ENCODE measurements around the gene RPS19. TPM values are rescaled to one million over a fixed set of nuclear protein-coding genes. Genes with fewer than 3 reads are reported as not detected.

The RPS19 gene
- total RNA-seq, 4 donors from 2014 or later = 595 to 1,336 (median 1,016) TPM

- Histone ChIP-seq H3K4me1 (peaks cover 3 to 7% (median 3%) of the 10 kb centered on the region in 4 donors), H3K36me3 (no peaks in the 10 kb centered on the region), H3K9me3 (no peaks in the 10 kb centered on the region), H3K4me3 (no peak overlapping the region), H3K27me3 (peaks cover 67% of the 10 kb centered on the region), H3K27ac (no peak overlapping the region)
- WGBS, 2 donors (ENCODE audit: low coverage in 1 of 2) = 87 to 88% methylated on average over 5 of the region's 5 CpGs
- intact Hi-C loops (cut with DNase I; ENCODE audit: low total_unique reads) (no loop called here), in situ Hi-C loops (cut with MboI; ENCODE audit: low pct_ligation_motif_present in 1 of 4, low pct_unique_long_range_greater_than_20kb in 1 of 4, low sequenced_read_pairs in 3 of 4) (no loop called here)
- TF ChIP-seq EP300 (IDR thresholded peaks at IDR 0.05; ENCODE audit: low read depth) (no peak), CTCF (IDR thresholded peaks at IDR 0.05) (no peak), POLR2A (IDR thresholded peaks at IDR 0.05) (no peak), POLR2AphosphoS5 (IDR thresholded peaks at IDR 0.05) (no peak)
- no peak for DNase-seq
Measured at GRCh38 chr19:41918653-41919244, 58.7 kb downstream of the RPS19 start.

GRCh38 chr19:41919948-41920712 is 60.1 kb downstream of the RPS19 start:
- intact Hi-C loops (cut with DNase I; ENCODE audit: low total_unique reads) = no loop called here
- Histone ChIP-seq H3K36me3 (no peaks in the 10 kb centered on the region), H3K27ac (no peak overlapping the region), H3K4me3 (no peak overlapping the region), H3K27me3 (peaks cover 70% of the 10 kb centered on the region), H3K4me1 (peaks cover 2 to 6% (median 2%) of the 10 kb centered on the region in 4 donors), H3K9me3 (no peaks in the 10 kb centered on the region)
- WGBS, 2 donors (ENCODE audit: low coverage in 1 of 2) = 75% methylated on average over 33 of the region's 33 CpGs; no CpG with 5 or more reads in 1 of the 2 donors
- in situ Hi-C loops (cut with MboI; ENCODE audit: low pct_ligation_motif_present in 1 of 4, low pct_unique_long_range_greater_than_20kb in 1 of 4, low sequenced_read_pairs in 3 of 4) = no loop called here
- DNase-seq = no peak
- TF ChIP-seq EP300 (IDR thresholded peaks at IDR 0.05; ENCODE audit: low read depth) = no peak
- TF ChIP-seq POLR2AphosphoS5 (IDR thresholded peaks at IDR 0.05) = no peak
- no peak for TF ChIP-seq POLR2A (IDR thresholded peaks at IDR 0.05)
- no peak for TF ChIP-seq CTCF (IDR thresholded peaks at IDR 0.05)

- no peak overlapping the region for H3K4me3 ChIP-seq
- DNase-seq = no peak
- no peaks in the 10 kb centered on the region for H3K9me3 ChIP-seq
- no peak for TF ChIP-seq CTCF (IDR thresholded peaks at IDR 0.05)
- no peak for TF ChIP-seq POLR2AphosphoS5 (IDR thresholded peaks at IDR 0.05)
- no peak for TF ChIP-seq POLR2A (IDR thresholded peaks at IDR 0.05)
- no peak overlapping the region for H3K27ac ChIP-seq
- H3K36me3 ChIP-seq = no peaks in the 10 kb centered on the region
- in situ Hi-C loops (cut with MboI; ENCODE audit: low pct_ligation_motif_present in 1 of 4, low pct_unique_long_range_greater_than_20kb in 1 of 4, low sequenced_read_pairs in 3 of 4) = no loop called here
- H3K27me3 ChIP-seq = peaks cover 70% of the 10 kb centered on the region
- no peaks in the 10 kb centered on the region for H3K4me1 ChIP-seq
- intact Hi-C loops (cut with DNase I; ENCODE audit: low total_unique reads) = no loop called here
- 9 to 12% methylated on average over 8 to 26 of the region's 26 CpGs for WGBS, 2 donors (ENCODE audit: low coverage in 1 of 2)
Measured at GRCh38 chr19:41920882-41921576, 61.0 kb downstream of the RPS19 start.
